Suppressor macrophage (primary cell): Measurements from ENCODE around the gene PRRT1.
"Not testable (repeated sequence)": the region's sequence is repeated elsewhere in the genome, so short reads cannot be mapped to it uniquely, and the experiment has no call there.

Source experiments
- DNase-seq, 4 experiments: peaks; one replicate each; pipeline ENCODE4 v3.0.0-alpha.2; 2020 to 2022

Gene PRRT1

DNA sequence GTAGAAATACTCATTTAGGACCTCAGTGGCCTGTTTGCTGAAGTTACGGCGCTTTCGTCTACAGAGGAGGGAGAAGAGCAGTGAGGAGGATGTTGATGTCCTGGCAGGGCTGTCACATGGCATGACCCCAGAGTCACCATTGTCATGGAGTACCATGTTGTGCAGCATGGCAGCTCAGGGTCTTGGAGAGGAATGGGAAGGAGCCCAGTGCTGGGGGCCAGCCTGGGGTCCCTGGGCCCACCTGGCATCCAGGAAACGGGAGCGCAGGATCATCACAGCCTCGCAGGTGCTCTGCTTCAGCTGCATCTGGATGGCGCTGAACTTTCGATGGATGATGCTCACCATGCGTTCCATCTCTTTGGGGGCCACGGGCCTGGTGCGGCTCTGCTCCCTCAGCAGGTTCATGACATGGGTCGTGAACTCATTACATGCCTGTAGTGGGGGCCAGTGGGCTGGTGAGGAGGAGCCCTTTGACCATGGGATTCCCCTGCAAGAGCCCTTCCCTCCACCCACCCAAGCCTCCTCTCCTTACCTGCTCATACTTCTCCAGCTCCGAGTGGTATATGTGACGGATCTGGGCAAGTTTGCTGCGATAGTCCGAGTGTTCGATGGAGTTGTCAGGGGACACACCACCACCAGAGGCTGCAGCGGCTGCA lies 36.1 kb upstream of the PRRT1 start:
- DNase-seq: not testable (repeated sequence)

GRCh38 chr6:32187009-32187709 lies 35.4 kb upstream of the PRRT1 start:
- peak in 3 of 4 experiments; percentile 24 to 42 (median 32) for DNase-seq

- DNase-seq: not testable (repeated sequence)
Measured at GRCh38 chr6:32186151-32186840, 34.6 kb upstream of the PRRT1 start.

DNA sequence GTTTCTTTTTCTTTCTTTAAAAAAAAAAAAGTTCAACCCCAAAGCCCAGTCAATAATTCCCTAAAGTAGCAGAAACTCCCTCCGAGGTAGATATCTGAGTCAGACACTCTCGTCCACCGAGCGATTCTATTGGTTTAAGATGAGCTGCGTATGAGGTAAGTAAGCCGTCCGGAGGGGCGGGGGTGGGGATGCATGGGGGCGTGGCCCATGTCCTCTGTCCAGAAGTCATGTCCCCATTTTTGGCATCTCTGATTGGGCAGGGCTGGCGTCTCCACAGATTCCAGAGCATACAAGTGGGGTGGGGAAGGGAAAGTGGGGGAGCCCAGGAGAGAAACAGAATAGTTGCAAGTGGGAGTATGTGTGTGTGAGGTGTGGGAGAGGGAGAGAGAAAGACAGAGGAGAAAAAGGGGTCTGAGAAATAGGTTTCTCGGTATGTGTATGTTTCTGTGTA lies 34.0 kb upstream of the PRRT1 start:
- DNase-seq: peak; percentile 39 to 62 (median 49)

- no peak for DNase-seq
Measured at GRCh38 chr6:32184084-32184640, 32.4 kb upstream of the PRRT1 start, which contains the start of gene AGER. Gene AGER (minus strand): TSS chr6:32184253. CDS start chr6:32184222, 31 bp downstream.

DNA sequence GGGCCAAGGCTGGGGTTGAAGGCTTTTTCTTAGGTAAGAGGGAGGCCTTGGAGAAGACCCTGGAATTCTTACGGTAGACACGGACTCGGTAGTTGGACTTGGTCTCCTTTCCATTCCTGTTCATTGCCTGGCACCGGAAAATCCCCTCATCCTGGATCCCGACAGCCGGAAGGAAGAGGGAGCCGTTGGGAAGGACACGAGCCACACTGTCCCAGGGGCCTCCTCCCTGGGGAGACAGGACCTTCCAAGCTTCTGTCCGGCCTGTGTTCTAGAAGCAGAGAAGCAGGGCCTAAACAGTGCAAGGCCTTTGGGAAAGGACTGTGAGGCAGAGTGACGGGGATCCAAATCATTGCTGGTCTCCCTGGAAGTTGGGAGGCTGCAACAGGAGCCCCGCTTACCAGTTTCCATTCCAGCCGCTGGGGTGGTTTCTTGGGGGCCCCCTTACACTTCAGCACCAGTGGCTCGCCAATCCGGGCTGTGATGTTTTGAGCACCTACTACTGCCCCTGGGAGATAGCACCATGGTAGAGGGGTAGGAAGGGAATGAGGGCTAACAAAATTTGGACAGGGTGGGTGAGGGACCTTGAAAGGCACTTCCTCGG lies 31.8 kb upstream of the PRRT1 start:
- DNase-seq: no peak

GRCh38 chr6:32183030-32183429 lies 31.3 kb upstream of the PRRT1 start:
- DNase-seq: no peak

DNA sequence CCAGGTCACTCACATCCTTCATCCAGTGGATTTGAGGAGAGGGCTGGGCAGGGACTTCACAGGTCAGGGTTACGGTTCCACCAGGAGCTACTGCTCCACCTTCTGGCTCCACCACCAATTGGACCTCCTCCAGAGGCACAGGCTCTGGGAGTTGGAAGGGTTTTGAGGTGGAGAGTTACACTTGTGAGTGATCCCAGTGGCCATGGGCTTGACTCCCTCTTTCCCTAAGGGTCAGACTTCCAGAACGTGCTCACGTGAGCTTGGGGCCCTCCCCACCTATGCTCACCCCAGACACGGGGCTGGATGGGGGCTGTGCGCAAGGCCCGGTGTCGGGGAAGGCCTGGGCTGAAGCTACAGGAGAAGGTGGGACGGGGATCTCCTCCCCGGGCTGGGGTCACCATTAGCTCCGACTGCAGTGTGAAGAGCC lies 30.8 kb upstream of the PRRT1 start:
- no peak for DNase-seq

- no peak for DNase-seq
Measured at GRCh38 chr6:32181915-32182529, 30.3 kb upstream of the PRRT1 start.

GRCh38 chr6:32181148-32181702 lies 29.5 kb upstream of the PRRT1 start:
- DNase-seq: no peak

- DNase-seq: no peak
Measured at GRCh38 chr6:32179766-32180405, 28.1 kb upstream of the PRRT1 start.

- DNase-seq: no peak
Measured at GRCh38 chr6:32178547-32179440, 27.1 kb upstream of the PRRT1 start.

- peak; percentile 96 to 100 (median 99) for DNase-seq
Measured at GRCh38 chr6:32177788-32178546, 26.2 kb upstream of the PRRT1 start, which contains the start of gene RNF5. Gene RNF5 (plus strand): TSS chr6:32178405. CDS start chr6:32178512, 107 bp downstream.

DNA sequence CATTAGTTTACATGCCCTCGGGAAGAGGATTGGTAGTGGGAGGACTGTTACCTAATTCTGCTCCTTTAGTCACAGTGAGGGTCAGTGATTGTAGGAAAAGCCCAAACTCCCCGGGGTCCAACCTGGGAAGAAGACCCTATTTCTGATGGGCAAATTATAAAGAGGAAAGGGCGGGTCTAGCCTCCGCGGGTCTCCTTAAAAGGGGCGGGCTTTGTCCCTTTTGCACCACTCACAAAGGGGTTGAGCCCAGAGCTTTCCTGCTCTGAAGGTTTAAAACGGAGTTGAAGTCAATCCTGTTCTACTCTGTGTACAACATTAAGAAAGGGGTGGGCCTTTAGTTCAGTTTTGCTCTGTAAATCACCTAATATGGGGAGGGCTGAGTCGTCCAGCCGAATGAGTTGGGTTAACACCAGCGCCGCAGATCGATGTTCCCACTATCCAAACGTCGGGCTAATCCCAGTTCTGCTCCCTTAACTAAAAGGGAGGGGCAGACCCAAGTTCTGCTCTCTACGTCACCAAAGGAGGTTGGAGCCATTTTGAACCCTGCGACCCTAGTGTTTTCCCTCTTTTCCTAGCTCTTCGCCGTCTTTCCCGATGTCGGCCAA lies 25.5 kb upstream of the PRRT1 start:
- DNase-seq: peak in 3 of 4 experiments; percentile 59 to 65 (median 60)

- DNase-seq: peak in 1 of 4 experiments; percentile 33
Measured at GRCh38 chr6:32176476-32177182, 24.9 kb upstream of the PRRT1 start.

DNA sequence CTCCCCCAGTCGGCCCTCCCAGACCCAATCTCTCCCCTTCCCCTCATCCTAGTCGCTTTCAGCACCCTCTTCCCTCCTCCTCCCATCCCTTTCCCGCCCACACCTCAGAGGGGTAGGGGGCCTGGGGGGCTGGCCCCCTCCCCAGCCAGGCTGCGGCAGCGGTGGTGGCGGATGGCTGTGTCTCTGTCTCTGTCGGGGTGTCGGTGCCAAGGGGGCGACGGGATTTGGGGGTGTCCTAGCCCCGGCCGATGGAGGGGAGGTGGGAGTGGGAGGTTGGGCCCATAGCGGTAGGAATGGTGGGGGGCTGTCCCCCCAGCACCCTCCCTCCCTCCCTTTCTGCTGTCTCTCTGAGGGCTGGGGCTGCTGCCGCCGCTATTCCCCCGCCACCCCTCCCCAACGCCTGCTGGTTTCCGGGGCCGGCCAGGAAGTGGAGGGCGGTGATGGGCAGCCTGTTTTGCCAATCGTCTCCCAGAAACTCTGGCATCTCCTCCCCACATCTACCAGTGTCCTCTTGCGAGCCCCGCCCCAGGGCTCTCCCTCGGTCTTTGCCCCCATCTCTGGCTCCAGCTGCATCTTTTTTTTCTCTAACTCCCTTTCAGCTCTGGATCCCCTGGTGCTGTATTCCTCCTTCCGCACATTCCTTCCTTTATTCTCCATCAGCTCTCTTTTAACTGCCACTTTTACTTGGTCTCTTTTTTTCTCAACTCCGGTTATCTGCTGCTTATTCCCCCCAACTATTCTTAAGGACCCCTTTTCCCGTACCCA lies 24.2 kb upstream of the PRRT1 start, which contains the start of gene AGPAT1:
Gene AGPAT1 (minus strand): TSS at position 374 of the 765 bp plus-strand sequence. CDS start 4,588 bp downstream, outside the sequence.
- DNase-seq: peak; percentile 95 to 98 (median 96)

GRCh38 chr6:32175322-32175710 lies 23.6 kb upstream of the PRRT1 start:
- DNase-seq: no peak
